MM.1S (cell line): ENCODE measurements around the gene PSMC3.

ENCODE experiments used
- DNase-seq: peaks from one replicate; pipeline ENCODE4 v3.0.0-alpha.2; 2015
- H2AFZ ChIP-seq: fragments of 300-600 bp; sonication (generic); 2 replicates; pipeline ENCODE4 v1.6.0; 2016; ENCODE audit warnings: antibody characterized with exemption, low read length
- H3F3A ChIP-seq: fragments of 300-600 bp; sonication (generic); 2 replicates; pipeline ENCODE4 v1.6.1; 2016; ENCODE audit warnings: mild to moderate bottlenecking, antibody characterized with exemption, low read length, moderate library complexity, mixed read lengths; ENCODE audit not compliant: insufficient read depth
- H3K27ac ChIP-seq: fragments of 300-600 bp; sonication (generic); 2 replicates; pipeline ENCODE4 v1.5.1; 2016; ENCODE audit warnings: mild to moderate bottlenecking, low read length
- H3K27me3 ChIP-seq: fragments of 300-600 bp; sonication (generic); replicated peaks from 2 replicates; pipeline ENCODE4 v1.6.0; 2016; ENCODE audit warnings: low read length; ENCODE audit not compliant: insufficient read depth
- H3K36me3 ChIP-seq: fragments of 300-600 bp; sonication (generic); replicated peaks from 2 replicates; pipeline ENCODE4 v1.6.1; 2016; ENCODE audit warnings: mild to moderate bottlenecking, low read length, mixed read lengths; ENCODE audit not compliant: insufficient read depth
- H3K4me1 ChIP-seq: fragments of 300-600 bp; sonication (generic); 2 replicates; pipeline ENCODE4 v1.6.1; 2016; ENCODE audit warnings: low read length, mixed read lengths
- H3K4me2 ChIP-seq: fragments of 300-600 bp; sonication (generic); 2 replicates; pipeline ENCODE4 v1.6.0; 2016; ENCODE audit warnings: low read depth, low read length
- H3K4me3 ChIP-seq: fragments of 300-600 bp; sonication (generic); 2 replicates; pipeline ENCODE4 v1.5.1; 2016; ENCODE audit warnings: low read length, mixed read lengths
- H3K79me2 ChIP-seq: fragments of 300-600 bp; sonication (generic); 2 replicates; pipeline ENCODE4 v1.6.1; 2016; ENCODE audit warnings: mixed run types, low read length, mixed read lengths
- H3K9ac ChIP-seq: fragments of 300-600 bp; sonication (generic); 2 replicates; pipeline ENCODE4 v1.6.1; 2016; ENCODE audit warnings: low read length, mixed read lengths
- H3K9me2 ChIP-seq: fragments of 300-600 bp; sonication (generic); replicated peaks from 2 replicates; pipeline ENCODE4 v1.6.1; 2016; ENCODE audit warnings: mild to moderate bottlenecking, low read length, mixed read lengths; ENCODE audit not compliant: insufficient read depth
- H3K9me3 ChIP-seq: fragments of 300-600 bp; sonication (generic); replicated peaks from 2 replicates; pipeline ENCODE4 v1.6.1; 2016; ENCODE audit warnings: mild to moderate bottlenecking, low read length, mixed read lengths; ENCODE audit not compliant: insufficient read depth
- H4K20me1 ChIP-seq: fragments of 300-600 bp; sonication (generic); 2 replicates; pipeline ENCODE4 v1.6.1; 2016; ENCODE audit warnings: mild to moderate bottlenecking, low read length, moderate library complexity, mixed read lengths; ENCODE audit not compliant: insufficient read depth
- CTCF ChIP-seq: fragments of 300-600 bp; sonication (generic); IDR thresholded peaks from 2 replicates; pipeline ENCODE4 v1.5.1; 2016; ENCODE audit warnings: antibody characterized with exemption, low read length, mixed read lengths
- EZH2 ChIP-seq: fragments of 300-600 bp; sonication (generic); optimal IDR thresholded peaks from 2 replicates; pipeline ENCODE3; 2017; ENCODE audit warnings: low read depth, mild to moderate bottlenecking, antibody characterized with exemption, low read length, mixed read lengths
- EZH2phosphoT487 ChIP-seq: fragments of 300-600 bp; sonication (generic); IDR thresholded peaks from 2 replicates; pipeline ENCODE4 v1.6.1; 2018; ENCODE audit warnings: antibody characterized with exemption, low read length

The PSMC3 gene

GRCh38 chr11:47391077-47391583 lies 35.1 kb downstream of the PSMC3 start:
- Histone ChIP-seq H3K4me1 (peaks cover 31% of the 10 kb centered on the region), H2AFZ (no peak overlapping the region), H3K36me3 (no peaks in the 10 kb centered on the region), H3K27me3 (no peaks in the 10 kb centered on the region), H3K27ac (no peak overlapping the region), H3K9me2 (no peaks in the 10 kb centered on the region), H3F3A (no peaks in the 10 kb centered on the region), H3K9me3 (no peaks in the 10 kb centered on the region), H3K9ac (no peak overlapping the region), H3K79me2 (no peaks in the 10 kb centered on the region), H4K20me1 (no peaks in the 10 kb centered on the region), H3K4me3 (no peak overlapping the region), H3K4me2 (no peak overlapping the region)
- no peak for TF ChIP-seq CTCF
- TF ChIP-seq EZH2phosphoT487: no peak
- TF ChIP-seq EZH2: no peak
- DNase-seq: no peak

- Histone ChIP-seq H3K9me3 (no peaks in the 10 kb centered on the region), H3K27me3 (no peaks in the 10 kb centered on the region), H3K27ac (no peak overlapping the region), H3K9ac (no peak overlapping the region), H3K79me2 (no peaks in the 10 kb centered on the region), H3K9me2 (no peaks in the 10 kb centered on the region), H4K20me1 (no peaks in the 10 kb centered on the region), H3K4me2 (no peak overlapping the region), H3K4me1 (peaks cover 30% of the 10 kb centered on the region), H3K4me3 (no peak overlapping the region), H2AFZ (no peak overlapping the region), H3K36me3 (no peaks in the 10 kb centered on the region), H3F3A (no peaks in the 10 kb centered on the region)
- no peak for DNase-seq
- TF ChIP-seq CTCF: no peak
- TF ChIP-seq EZH2phosphoT487: no peak
- TF ChIP-seq EZH2: no peak
Measured at GRCh38 chr11:47390422-47390760, 35.8 kb downstream of the PSMC3 start.

GRCh38 chr11:47389577-47390421 lies 36.4 kb downstream of the PSMC3 start:
- DNase-seq: no peak
- no peak for TF ChIP-seq EZH2phosphoT487
- TF ChIP-seq CTCF: no peak
- TF ChIP-seq EZH2: no peak
- Histone ChIP-seq H3K27ac (no peak overlapping the region), H3K9ac (no peak overlapping the region), H3K9me3 (no peaks in the 10 kb centered on the region), H3K4me1 (peaks cover 24% of the 10 kb centered on the region), H3K4me2 (no peak overlapping the region), H3K4me3 (no peak overlapping the region), H3K9me2 (no peaks in the 10 kb centered on the region), H2AFZ (no peak overlapping the region), H3K36me3 (no peaks in the 10 kb centered on the region), H3K79me2 (no peaks in the 10 kb centered on the region), H3F3A (no peaks in the 10 kb centered on the region), H3K27me3 (no peaks in the 10 kb centered on the region), H4K20me1 (no peaks in the 10 kb centered on the region)
